Stimulated activated CD4-positive, alpha-beta T cell treated with anti-CD3 and anti-CD28 coated beads, Interleukin-1b, Interleukin-23, amount 100 ng/mL, for 24 hours (primary cell): ENCODE results near the gene DPM3.
A peak's percentile ranks its signal among the peaks of the same experiment; 100 is the strongest.
"Not testable (repeated sequence)": the region's sequence is repeated elsewhere in the genome, so short reads cannot be mapped to it uniquely, and the experiment has no call there.

Source experiments
- DNase-seq, 4 experiments: peaks; one replicate each; pipeline ENCODE4 v3.0.0-alpha.2; 2020; ENCODE audit warnings: low read depth in 4 of 4, low spot score in 1 of 4

The DPM3 gene

DNA sequence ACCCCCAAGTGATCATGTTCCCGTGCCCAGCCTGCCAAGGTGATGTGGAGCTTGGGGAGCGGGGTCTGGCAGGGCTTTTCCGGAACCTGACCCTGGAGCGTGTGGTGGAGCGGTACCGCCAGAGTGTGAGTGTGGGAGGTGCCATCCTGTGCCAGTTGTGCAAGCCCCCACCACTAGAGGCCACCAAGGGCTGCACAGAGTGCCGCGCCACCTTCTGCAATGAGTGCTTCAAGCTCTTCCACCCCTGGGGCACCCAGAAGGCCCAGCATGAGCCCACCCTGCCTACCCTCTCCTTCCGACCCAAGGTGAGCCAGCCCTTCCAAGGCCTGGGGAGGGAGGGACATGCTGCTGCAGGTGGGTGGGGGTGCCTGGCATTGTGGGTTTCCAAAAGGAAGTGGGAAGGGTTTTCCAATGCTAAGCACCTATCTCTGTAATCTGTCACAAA lies 35.6 kb upstream of the DPM3 start:
- no peak for DNase-seq

DNA sequence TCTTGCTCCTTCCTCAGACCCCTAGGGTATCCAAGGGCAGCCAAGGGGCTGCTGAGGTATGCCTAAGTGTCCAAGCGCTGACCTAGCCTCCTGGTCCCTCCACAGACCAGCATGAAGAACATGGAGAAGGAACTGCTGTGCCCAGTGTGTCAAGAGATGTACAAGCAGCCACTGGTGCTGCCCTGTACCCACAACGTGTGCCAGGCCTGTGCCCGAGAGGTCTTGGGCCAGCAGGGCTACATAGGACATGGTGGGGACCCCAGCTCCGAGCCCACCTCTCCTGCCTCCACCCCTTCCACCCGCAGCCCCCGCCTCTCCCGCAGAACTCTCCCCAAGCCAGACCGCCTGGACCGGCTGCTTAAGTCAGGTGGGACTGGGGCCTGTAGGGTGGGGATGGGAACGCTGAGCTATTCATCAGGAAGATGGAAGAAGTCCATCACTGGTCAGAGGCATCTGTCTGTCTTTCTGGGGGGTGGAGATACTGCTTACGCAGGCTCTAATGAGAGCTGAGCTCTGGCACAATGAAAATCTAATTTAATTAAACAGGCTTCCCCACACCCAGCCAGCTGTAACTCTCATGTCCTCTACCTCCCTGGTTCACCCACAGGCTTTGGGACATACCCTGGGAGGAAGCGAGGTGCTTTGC lies 35.1 kb upstream of the DPM3 start:
- DNase-seq, result no peak

DNA sequence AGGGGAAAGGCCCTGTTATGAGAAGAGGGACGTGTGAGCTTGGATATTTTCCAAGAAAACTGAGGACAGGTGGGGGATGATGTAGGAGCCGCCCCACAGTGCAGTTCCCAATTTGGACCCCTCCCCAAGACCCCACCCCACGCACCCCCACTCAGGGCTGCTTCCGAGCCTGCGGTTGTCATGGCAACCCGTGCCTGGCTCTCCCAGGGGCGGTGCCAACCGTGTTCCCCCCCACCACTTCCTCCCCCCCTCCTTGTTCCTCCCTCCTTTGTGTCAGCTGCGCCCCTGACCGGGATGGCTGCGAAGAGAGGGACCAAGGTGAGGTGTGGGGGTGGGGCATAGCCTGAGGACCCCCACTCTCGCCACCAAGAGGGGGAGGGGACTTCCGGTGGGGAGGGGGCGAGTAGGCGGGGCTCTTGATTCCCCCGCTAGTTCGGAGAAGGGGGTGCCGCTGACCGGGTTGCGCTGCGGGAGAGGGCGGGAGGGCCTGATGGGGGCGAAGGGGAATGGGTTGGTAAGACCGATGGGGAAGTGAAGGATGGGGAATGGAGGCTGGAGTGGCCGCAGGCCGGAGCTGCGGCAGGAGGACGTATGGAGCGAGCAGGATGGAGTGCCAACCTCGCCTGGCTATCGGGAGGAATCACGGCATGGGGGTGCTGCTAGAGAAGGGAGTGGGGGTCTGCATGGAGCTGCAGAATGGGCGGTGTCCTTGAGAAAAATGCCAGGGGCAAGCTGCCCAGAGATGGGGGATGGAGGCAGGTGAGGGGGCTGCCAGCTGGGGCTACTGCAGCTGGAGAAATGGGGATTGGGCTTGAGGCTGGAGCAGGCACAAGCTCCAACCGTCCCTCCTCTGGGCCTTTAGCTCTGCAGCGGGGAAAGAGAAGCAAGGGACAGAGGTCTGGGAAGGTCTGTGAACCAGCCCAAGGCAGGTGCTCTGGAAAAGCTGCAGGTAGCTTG lies 34.3 kb upstream of the DPM3 start:
- peak in 1 of 4 experiments; percentile 45 for DNase-seq

DNA sequence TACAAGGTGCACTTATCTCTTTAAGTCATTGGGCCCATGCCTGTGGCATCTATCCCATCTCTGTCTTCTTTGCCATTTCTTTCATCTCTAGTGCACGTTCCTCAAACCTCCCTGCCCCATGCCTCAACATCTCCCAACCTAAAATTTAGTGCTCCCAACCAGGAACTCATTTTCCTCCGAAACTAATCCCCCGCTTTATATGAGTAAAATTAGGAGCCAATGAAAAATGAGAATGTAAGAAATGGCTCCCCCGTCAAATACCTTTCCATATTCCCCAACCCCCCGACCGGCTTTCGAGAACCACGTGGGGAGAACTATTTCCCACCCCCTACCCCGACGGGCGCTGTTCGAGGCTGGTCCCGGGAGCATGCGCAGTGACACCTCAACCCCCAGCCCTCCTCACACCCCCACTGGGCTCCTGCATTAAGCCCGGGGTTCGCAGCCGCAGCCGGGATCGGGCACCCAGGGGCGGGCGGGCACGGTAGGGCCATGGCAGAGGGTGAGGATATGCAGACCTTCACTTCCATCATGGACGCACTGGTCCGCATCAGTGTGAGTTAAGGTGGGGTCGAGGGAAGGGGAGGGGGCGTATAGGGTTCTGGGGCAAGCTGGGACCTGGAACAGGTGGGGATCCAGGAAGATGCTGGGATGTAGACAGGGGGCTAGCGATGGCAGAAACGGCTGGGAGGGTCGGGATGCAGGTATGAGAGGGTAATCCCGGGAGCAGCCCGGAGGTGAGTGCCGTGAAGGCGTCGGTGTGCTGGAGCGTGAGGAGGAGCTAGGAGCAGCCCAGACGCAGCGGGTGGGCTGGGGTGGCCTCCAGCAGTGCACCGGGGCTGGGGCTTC lies 33.4 kb upstream of the DPM3 start, which contains the start of gene TRIM46:
TRIM46 (plus strand) TSS at position 372 of the 846 bp plus-strand sequence; CDS start at position 490, 118 bp downstream.
- peak; percentile 50 to 74 (median 61) for DNase-seq

DNA sequence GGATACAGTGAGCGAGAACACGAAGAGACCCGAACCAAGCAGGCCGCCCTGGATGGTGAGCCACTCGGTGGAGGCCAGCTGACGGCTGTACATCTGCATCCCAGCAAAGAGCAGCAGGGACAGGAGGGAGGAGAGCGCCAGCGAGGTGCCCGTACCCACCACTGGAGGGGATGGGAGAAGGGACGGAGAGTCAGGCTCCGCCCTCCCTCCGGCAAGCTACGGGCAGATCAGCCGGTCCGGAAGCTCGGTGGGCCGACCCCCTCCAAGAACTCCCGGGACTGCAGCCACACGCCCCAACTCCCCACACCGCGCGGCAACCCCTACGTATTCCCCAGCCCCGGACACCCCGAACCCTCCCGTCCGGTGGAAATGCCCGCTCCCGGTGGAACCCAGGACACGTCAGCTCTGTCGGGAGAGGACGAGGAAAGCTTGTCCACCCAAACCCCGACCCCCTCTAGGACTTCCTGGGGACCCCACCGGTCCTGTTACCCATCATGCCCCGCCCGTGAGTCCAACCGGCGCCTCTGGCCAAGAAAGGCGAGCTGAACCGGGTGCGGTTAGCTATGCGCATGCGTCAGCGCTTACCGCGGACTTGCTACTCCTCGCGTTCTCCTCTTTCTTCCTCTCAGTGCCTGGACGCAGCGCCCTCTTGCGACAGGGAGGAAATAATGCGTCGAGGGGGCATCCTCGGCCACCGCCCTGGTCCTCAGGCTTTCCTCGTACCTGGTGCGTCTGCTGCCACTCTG lies 32.6 kb upstream of the DPM3 start, which contains the start of gene KRTCAP2:
KRTCAP2 (minus strand) TSS at position 573 of the 746 bp plus-strand sequence; CDS start at position 493, 80 bp downstream.
- peak; percentile 84 to 93 (median 88) for DNase-seq

DNA sequence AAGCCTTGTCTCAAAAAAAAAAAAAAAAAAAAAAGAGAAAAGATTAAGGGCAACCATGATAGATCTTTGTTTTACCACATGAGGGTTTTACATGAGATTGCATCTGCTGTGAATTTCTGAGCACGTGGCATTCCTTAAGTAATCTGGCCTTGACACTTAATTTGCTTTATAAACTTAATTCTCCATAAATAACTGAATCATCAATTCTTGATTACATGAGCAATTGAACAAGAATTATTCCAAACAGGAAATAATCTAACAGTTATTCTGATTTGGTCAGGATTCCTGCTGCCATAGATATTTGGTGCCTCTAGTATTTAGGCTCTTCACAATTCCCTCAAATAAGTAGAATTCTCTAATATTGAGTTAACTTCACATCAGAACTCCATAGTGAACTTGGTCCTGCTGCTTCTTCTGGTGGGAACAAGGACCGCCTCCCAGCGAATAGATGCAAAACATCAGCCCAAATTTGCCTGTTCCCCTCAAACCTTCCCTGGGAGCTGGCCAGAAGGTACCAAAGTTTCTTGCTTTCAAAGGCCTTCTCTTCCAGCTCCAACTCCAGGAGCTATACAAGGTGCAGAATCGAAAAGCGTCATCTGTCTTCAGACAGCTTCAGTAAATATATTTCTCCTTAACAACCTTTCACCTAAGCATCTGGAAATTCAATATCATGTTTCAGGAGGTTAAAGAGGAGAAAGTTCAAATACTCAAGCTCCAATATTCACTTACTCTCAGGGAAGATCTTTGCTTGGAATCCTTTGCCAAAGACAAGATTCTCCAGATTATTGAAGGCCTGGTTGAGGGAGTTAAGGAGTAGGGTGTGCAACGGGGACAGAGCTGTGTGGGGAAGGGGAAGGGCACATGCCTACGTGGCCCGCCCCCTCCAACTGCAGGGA lies 31.8 kb upstream of the DPM3 start:
- DNase-seq, result no peak

DNA sequence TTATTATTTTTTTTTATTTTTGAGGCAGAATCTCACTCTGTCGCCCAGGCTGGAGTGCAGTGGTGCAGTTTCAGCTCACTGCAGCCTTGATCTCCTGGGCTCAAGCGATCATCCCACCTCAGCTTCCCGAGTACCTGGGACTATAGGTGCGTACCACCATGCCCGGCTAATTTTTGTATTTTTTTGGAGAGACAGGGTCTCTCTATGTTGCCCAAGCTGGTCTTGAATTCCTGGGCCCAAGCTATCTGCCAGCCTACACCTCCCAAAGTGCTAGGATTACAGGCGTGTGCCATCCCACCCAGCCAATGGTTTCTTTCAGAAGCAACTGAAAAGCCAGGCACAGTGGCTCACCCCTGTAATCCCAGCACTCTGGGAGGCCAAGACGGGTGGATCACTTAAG lies 30.5 kb upstream of the DPM3 start:
- no peak for DNase-seq

DNA sequence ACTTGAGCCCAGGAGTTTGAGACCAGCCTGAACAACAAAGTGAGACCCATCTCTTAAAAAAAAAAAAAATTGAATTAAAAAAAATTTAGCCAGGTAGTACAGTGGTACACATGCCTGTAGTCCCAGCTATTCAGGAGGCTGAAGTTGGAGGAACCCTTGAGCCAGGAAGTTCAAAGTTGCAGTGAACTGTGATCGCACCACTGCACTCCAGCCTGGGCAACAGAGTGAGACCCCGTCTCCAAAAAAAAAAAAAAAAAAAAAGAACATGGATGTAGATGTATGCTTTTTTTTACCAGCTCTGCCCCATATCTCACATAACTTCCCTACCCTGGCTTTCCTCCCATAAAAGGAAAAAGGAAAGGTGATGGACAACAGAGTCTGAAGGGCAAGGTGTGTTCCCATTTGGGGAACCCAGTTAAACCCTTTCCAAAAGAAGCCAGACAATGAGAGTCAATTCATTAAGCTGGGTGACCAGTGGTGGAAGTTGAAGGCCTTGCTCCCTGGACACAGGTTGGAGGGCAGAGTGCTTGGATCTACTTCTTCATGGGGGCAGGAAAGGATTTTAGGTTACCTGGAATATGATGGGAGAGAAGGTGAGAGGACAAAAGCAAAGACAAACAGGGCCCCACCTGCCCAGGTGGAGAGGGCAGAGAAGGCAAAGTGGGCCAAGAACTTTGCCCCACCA lies 29.9 kb upstream of the DPM3 start:
- no peak for DNase-seq

DNA sequence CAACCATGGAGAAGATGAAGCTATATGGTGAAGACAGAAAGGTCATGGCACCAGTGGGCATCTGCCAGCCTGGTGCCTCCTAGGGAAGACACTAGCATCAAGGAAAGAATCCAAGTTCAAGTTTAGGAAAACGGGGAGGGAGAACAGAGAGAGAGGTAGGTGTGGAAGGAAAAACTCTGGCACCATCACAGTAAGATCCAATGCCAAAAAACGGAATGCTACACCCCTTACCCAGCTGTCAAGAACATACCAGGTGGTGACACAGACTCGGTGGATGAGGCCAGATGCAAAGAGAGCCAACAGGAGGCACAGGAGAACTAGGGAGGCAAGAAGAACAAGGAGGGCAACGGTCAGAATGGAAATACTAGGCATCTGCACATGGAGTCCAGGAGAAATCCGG lies 29.2 kb upstream of the DPM3 start:
- DNase-seq, result no peak

DNA sequence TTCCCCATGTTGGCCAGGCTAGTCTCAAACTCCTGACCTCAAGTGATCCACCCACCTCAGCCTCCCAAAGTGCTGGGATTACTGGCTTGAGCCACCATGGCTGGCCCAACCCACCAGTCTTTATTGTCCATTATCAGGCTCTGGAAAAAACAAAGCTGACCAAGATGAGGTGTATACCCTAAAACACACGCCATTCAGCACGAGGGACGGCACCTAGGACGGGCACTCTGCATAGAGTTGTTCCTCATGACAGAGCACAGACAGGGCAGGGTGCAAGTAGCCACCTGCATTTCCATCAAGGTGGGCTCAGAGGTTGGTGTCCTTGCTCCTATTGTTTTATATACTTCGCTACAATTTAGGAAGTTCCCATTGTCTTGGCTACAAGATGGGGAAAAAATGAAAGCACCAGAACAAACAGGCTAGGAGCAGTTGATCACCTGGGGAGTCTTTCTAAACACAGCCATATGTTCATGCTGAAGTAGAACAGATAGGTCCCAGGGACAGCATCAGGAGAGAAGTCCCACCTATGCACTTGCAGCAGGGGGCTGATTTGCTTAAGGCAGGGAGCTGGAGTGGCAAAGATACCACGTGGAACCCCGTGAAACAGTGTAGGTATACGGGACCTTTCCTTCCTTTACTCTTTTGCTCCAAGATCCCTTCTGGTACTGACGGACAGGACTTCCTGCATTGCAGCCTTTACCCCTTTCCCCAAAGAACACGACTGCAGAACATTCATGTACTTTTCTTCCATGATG lies 28.3 kb upstream of the DPM3 start:
- no peak for DNase-seq

DNA sequence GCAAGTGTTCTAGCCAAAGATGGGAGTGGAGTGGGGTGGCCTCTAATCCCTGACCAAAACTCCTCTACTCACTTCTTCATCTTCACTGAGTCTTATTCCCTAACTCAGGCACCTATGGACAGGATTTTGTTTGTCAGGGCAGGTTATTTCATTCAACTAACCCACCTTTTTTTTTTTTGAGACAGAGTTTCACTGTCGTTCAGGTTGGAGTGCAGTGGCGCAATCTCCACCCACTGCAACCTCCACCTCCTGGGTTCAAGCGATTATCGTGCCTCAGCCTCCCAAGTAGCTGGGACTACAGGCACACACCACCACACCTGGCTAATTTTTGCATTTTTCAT lies 27.7 kb upstream of the DPM3 start:
- DNase-seq, result not testable (repeated sequence)

DNA sequence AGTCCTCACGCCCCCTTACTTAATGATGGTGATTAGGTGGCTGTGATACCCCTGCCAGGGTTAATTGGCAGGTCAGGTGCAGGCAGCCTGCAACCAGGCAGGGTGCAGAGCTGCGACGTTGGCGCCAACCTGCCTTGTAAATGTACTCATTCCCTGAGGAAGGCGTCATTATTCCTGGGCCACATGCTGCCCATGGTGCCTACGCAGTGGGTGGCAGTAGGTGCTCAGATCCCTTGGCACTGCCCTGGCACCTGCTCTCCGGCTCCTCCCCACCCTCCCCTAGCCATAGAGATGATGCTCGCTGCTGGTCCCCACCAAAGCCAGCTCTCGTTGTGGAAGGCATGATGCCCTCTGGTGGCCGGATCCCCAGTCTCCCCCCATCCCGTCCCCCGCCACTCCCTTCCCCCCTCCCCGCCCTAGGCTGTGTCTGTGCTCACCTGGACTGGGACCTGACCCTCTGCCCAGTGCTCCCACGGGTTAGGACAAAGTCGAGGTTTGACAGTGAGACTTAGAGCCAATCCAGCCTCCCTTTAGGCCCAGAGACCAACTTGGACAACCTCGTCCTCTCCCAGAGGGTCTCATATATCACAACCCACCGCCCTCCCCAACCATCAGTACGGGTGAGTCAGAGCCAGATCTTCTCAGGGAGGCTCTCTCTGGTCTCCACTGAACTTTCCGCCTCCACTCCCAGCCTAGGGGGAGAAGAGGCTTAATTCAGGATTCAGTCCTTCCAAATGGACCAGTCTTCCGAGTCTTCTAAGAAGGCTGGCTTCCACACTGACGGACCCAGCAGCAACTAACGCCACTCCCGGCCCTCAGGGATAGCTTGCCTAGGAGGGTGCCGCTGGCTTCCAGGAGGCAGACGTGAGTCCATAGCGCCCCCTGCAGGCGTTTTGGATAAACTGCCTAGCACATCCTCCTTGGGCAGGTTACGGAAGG lies 27.1 kb upstream of the DPM3 start:
- peak; percentile 79 to 86 (median 82) for DNase-seq

DNA sequence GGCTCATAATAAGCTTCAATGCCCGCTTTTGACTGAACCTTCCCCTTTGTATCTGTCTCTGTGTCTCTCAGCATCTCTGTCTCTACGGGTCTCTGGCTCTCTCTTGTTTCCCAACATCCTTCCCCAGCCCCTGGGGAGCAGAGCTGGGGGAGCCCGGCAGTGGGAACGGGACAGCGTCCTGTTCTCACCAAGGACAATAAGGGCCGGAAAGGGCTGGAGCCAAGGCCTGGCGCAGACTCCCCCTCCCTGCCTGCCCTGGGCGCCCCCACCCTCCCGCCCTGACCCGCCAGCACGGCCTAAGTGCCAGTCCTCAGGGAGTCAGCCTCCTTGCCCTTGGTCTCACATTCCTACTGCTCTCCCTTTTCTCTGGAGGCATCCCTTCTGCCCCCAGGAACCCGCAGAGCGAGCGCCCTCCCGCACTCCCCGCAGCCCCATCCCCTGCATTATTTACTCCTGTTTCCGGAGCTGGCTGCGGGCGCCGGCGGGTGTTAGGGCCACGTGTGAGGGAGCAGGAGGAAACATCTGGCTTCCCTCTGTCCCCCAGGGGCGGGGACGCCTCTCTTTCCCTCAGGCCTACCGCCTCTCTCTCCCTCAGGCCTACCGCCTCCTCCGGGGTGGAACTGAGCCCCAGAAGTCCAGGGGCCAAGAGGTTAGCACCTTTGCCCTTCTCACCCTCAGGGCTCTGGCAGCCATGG lies 26.3 kb upstream of the DPM3 start:
- no peak for DNase-seq

DNA sequence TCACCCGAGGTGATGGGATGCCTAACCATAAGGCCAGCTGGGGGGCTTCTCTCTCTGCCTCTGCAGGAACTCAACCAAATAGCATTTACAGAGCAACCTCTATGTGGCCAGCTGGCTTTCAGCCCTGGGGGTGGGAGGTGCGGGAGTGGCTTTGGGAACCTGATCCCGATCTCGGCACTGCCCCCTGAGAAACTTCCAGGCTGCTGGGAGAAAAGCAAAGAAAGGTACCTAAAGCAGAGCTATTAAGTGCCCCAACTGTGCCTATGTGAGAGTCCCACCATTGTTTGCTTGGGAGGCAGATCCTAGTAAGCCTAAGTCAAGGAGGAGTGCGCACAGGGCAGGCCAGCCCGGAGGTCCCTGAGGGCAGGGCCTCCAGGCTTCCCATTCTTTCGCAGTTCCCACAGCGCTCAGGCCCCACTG lies 25.7 kb upstream of the DPM3 start:
- no peak for DNase-seq

DNA sequence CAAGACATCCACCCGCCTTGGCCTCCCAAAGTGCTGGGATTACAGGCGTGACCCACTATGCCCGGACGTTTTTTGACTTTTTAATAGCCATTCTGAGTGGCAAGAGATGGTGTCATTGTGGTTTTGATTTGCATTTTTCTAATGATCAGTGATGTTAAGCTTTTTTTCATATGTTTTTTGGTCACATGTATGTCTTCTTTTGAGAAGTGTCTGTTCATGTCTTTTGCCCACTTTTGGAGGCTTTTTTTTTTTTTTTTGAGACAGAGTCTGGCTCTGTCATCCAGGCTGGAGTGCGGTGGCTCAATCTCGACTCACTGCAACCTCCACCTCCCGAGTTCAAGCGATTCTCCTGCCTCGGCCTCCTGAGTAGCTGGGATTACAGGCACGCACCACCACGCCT lies 24.3 kb upstream of the DPM3 start:
- DNase-seq, result not testable (repeated sequence)

DNA sequence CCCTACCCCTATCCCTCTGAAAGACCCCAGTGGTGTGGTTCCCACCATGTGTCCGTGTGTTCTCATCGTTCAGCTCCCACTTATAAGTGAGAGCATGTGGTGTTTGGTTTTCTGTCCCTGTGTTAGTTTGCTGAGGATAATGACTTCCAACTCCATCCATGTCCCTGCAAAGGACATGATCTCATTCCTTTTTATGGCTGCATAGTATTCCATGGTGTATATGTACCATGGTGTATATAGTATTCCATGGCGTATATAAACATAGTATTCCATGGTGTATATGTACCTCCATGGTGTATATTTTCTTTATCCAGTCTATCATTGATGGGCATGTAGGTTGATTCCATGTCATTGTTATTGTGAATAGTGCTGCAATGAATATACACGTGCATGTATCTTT lies 23.5 kb upstream of the DPM3 start:
- not testable (repeated sequence) for DNase-seq
